Measurements from ENCODE around the gene LHFPL3.

The LHFPL3 gene

GRCh38 chr7:104371216-104371979 is 43.0 kb downstream of the LHFPL3 start:
- no peak for DNase-seq (ENCODE audit: low read depth in 2 of 2)

GRCh38 chr7:104371980-104372357 is 43.6 kb downstream of the LHFPL3 start:
- no peak for DNase-seq (ENCODE audit: low read depth in 2 of 2)

DNA sequence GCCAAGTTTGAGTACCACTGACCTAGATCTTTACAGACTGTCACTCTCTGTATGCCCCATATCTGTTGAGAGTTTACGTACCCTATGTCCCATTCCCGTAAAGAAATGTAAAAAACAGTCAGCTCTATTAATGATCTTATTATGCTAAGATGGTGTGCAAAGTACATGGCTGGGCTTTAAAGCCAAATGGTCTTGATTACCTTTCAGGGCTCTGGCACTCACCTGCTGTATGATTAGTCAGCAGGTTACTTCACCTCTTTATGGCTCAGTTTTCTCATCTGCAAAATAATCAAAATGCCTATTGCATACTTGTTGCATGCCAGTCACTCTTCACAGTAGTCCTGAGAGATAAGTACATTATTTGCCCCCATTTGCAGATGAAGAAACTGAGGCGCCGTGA is 54.2 kb downstream of the LHFPL3 start:
- DNase-seq (ENCODE audit: low read depth in 2 of 2) = no peak

DNA sequence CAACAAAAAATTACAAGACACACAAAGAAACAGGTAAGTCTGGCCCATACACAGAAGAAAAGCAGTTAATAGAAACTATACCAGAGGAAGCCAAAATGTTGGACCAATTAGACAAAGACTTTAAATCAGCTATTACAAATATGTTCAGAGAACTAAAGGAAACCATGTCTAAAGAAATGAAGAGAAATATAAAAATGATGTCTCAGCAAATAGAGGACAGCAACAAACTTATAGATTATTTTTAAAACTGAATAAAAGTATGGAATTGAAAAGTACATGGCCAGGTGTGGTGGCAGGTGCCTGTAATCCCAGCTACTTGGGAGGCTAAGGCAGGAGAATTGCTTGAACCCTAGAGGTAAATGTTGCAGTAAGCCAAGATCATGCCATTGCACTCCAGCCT is 58.5 kb downstream of the LHFPL3 start:
- no peak for DNase-seq (ENCODE audit: low read depth in 2 of 2)

- no peak for DNase-seq (ENCODE audit: low read depth in 2 of 2)
Measured at GRCh38 chr7:104388222-104388621, 59.8 kb downstream of the LHFPL3 start.

DNA sequence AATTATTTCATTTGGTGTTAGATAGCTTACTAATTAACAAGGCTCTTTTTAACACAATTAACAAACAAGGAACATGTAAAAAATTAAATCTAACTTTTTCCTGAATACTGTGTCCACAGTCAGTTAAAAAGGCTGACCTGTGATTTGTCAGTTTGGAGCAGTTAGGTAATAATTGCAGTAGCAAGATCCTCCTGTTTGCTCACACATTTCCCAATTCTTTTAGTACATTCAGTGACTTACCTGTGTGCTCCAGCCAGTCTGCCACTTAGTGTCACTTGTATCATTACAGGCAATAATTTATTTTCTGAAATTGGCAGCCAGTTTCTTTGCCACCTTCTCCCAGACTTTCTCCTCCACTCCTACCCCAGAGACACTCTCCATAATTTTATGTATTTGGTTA is 66.8 kb downstream of the LHFPL3 start:
- DNase-seq (ENCODE audit: low read depth in 2 of 2) = no peak

DNA sequence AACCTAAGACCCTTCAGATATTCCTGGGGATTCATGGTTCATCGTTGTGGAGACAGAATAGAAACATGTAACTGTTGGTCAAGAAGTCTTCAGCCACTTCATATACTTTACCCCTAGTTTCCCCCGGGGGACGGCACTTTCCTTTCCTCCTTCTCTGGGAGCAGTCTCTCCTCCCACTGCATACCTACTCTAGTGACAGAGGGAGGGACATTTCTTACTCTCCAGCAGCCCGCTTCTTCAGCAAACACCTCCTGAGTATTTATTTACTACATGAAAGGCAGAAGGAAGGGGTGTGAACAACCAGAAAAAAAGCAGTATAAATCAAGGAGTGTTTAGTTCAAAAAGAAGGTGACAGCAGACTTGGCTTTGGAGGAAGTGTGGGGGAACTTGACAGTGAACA is 69.0 kb downstream of the LHFPL3 start:
- no peak for DNase-seq (ENCODE audit: low read depth in 2 of 2)

- DNase-seq (ENCODE audit: low read depth in 2 of 2) = no peak
Measured at GRCh38 chr7:104408371-104408770, 80.0 kb downstream of the LHFPL3 start.

DNA sequence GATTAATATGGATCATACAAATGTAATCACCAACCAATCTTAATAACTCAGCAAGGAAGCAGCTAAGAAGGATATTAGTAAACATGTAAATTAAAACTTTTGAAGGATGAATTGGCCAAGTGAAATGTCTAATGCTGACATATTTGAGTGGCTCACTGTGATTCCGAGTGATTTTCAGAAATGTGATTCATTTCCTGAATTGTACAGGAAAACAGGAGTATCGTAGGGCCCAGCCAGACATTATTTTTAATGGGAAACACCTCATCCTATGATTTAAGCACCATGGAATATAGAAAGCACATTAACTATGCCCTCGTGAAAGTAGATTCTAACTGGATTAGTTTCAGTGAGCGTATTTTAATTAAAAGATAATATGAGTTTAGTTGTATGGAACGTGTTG is 82.3 kb downstream of the LHFPL3 start:
- no peak for DNase-seq (ENCODE audit: low read depth in 2 of 2)

DNA sequence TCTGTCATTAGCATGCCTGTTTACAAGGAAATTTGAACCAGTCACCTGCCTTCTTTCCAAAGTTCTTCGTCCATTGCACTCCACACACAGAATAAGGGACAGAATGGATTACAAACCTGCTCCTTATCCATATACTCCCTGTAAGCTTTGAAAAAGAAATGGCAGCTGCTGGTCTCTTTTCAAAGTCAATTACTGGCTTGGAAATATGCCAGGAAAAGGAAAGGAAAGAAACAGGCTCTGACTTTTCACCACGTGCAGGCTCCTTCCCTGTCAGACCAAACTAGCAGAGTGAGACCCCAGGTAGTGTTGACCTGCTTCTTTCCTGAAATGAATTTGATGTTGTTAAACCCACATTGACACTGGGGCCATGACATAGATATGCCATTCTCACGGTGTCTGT is 84.5 kb downstream of the LHFPL3 start:
- DNase-seq (ENCODE audit: low read depth in 2 of 2) = no peak

DNA sequence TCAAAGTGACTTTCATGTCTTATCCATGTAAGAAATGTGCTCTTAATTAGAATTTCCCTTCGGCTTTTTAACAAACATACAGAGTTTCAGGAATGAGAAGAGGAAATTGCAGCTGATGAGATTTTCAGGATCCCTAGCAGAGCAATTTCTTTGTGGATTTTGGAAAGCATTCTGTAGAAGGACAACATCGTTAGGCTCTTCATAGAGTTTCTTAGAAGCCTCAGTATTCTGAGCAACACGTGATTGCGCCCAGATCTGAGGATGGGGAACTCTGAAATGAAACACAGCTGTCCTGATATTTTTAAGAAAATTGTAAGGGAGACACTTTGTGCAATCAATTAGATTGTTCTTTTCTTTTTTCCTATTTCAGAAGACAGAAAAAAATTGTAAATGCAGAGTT is 85.8 kb downstream of the LHFPL3 start:
- no peak for DNase-seq (ENCODE audit: low read depth in 2 of 2)

- no peak for DNase-seq (ENCODE audit: low read depth in 2 of 2)
Measured at GRCh38 chr7:104415700-104416099, 87.3 kb downstream of the LHFPL3 start.

- no peak for DNase-seq (ENCODE audit: low read depth in 2 of 2)
Measured at GRCh38 chr7:104416866-104417393, 88.5 kb downstream of the LHFPL3 start.

GRCh38 chr7:104431930-104432329 is 103.5 kb downstream of the LHFPL3 start:
- no peak for DNase-seq (ENCODE audit: low read depth in 2 of 2)

DNA sequence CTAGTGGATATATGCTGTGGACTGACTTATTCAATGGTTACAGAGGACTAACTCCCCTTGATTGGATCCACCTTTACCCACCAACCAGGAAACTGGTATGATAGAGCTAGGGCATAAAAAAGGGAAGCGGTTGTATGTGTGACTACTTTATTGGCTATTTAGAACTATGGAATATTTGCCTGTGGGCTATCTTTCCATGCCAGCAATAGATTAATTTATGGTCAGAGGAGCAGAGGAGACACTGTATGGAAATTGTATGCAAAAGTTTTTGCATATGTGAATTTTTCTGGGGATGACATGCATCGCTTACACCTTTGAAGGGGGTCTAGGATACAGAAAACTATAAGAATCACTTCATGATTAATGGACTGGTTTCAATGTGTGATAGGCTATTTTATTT is 105.7 kb downstream of the LHFPL3 start:
- no peak for DNase-seq (ENCODE audit: low read depth in 2 of 2)

DNA sequence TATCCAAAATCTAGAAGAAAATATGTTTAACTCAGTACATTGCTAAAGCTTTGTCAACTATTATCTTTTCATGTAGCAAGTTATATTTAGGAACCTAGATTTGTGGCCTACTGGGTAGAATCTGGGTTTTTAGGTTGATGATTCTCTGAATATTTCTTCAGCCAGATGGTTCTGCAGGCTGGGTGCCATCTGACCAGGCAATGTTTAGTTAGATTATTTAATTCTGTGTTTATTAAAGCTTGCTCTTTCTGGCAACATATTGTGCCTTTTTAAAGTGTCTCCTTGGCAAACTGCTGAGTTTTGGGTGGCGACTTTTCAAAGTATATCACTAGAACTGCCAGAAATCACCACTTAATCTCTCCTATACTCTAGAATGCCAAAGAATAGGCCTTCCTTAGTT is 114.1 kb downstream of the LHFPL3 start:
- no peak for DNase-seq (ENCODE audit: low read depth in 2 of 2)

DNA sequence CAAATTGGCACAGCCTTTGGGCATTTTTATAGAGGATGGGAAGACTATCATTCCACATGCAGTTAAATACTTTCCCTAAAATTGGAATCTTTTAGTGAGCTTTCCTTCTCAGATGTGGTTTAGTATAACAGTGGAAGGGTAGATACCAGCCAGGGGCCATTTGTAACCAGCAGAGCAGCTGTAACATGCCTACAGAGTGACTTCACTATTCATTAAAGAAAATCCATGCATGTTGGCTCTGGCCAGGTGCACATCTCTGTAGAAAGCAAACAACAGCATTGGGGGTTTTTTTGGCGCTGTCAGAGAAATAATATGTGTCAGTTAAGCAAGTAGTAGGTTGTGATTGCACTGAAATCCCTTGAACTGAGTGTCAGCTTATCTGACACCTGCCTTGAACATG is 115.6 kb downstream of the LHFPL3 start:
- DNase-seq (ENCODE audit: low read depth in 2 of 2) = no peak

- DNase-seq (ENCODE audit: low read depth in 2 of 2) = no peak
Measured at GRCh38 chr7:104445393-104445792, 117.0 kb downstream of the LHFPL3 start.

DNA sequence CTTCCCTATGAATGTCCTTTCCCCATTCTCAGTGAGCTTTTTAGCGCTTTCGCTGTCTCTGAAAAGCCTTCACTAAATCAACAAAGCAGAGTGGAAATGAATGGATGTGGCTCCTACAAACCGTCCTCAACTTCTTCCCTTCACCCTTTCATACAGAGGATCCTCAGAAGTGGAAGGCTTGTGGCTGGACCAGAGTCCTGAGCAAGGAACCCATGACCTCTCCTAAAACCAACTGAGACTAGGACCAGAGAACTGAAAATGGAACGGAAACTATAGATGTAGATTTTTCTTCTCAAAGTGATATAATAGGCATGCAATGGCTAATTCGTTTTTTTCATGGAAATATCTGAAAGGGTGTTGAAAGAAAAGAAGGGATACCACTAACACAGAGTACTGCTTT is 122.5 kb downstream of the LHFPL3 start:
- DNase-seq (ENCODE audit: low read depth in 2 of 2) = no peak

DNA sequence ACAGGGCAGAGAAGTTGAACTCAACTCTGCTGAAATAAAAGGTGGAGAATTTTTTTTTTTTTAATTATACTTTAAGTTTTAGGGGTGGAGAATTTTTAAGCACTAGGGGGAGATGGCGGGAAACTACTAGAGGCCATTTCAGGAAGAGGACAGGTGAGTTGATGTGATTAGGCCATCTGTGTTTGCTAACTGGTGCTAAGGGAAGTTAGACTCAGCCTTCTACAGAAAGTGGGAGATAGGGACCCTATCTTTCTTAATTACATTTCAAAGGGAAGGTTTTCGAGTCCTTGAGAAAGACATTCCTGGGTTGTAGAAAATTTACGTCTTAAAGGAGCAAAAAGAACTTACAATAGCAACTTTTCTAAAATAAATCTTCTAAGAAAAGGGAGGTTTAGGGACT is 124.8 kb downstream of the LHFPL3 start:
- no peak for DNase-seq (ENCODE audit: low read depth in 2 of 2)

DNA sequence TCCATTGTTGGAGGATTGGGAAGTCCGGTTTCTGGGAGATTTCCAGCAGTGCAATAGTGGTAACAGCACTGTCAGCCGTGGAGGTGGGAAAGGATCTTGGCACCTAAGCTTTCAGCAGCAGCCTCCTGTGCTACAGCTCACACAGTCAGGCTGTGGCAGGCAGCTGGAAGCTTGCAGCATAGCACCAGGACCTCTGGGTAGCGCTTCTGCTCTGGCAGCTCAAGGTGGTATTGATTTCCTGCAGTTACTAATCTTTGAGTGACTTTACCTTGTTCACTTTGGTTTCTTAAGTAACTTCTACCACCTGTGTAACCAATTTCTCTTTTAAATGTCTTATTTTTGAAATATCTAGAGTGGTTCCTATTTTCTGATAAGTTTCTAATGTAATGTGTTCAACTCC is 130.5 kb downstream of the LHFPL3 start:
- no peak for DNase-seq (ENCODE audit: low read depth in 2 of 2)

- DNase-seq (ENCODE audit: low read depth in 2 of 2) = no peak
Measured at GRCh38 chr7:104469166-104469820, 140.9 kb downstream of the LHFPL3 start.

GRCh38 chr7:104480529-104480928 is 152.1 kb downstream of the LHFPL3 start:
- no peak for DNase-seq (ENCODE audit: low read depth in 2 of 2)

Measured in stimulated activated CD8-positive, alpha-beta memory T cell treated with anti-CD3 and anti-CD28 coated beads, Interleukin-15, amount 100 ng/mL, for 48 hours (primary cell).